ENCODE measurements around the gene A2ML1.
"Not testable (repeated sequence)": the region's sequence is repeated elsewhere in the genome, so short reads cannot be mapped to it uniquely, and the experiment has no call there.

The A2ML1 gene

DNA sequence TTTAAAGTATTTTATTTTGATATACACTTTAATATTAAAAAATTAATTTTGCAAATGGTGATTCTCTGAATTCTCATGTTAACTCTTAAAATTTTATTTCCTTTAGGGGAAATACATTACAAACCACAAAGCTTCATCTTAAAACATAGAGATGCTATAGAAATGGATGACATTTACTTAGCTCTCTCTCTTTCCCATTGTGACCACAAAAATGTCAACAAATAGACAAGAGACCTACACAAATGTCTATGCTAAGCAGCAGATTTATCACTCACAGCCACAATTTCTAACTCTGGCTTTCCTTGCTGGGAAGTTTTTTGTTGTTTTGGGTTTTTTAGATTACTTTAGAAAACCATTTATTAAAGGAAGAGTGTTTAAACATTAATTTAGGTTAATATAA, 72.0 kb downstream of the A2ML1 start:
- H3K4me3 ChIP-seq (ENCODE audit: low read length), result no peak overlapping the region
- no peaks in the 10 kb centered on the region for H3K27me3 ChIP-seq (ENCODE audit: control insufficient read depth, insufficient read depth, low read length)

DNA sequence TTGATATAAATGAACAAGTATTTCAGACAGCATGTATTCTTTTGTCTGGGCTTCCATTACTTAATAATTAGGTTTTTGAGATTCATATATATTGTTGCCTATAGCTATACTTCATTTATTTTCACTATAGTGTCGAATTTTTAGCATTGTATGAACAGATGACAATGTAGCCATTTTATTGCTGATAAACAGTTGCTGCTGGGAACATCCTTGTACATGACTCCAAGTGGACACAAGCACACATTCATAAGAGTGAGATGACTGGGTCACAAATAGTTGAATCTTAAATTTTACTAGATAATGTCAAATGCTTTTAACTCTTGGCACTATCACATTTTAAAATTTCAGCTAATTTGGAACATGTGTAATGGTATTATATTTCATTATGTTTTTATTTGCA, 72.6 kb downstream of the A2ML1 start:
- H3K27me3 ChIP-seq (ENCODE audit: control insufficient read depth, insufficient read depth, low read length), result no peaks in the 10 kb centered on the region
- no peaks in the 10 kb centered on the region for H3K9me3 ChIP-seq (ENCODE audit: control insufficient read depth, low read depth, low read length)
- H3K9ac ChIP-seq (ENCODE audit: low read length), result no peak overlapping the region
- no peak overlapping the region for H3K27ac ChIP-seq (ENCODE audit: low read length)
- no peak overlapping the region for H3K4me3 ChIP-seq (ENCODE audit: low read length)
- peaks cover 5% of the 10 kb centered on the region for H3K4me1 ChIP-seq (ENCODE audit: control insufficient read depth, low read depth, low read length)
- H3K36me3 ChIP-seq (ENCODE audit: control insufficient read depth, low read depth, low read length), result no peaks in the 10 kb centered on the region

More for the DNA sequence above, 72.0 kb downstream of the A2ML1 start:
- H3K27ac ChIP-seq (ENCODE audit: low read length), result no peak overlapping the region
- peaks cover 5% of the 10 kb centered on the region for H3K4me1 ChIP-seq (ENCODE audit: control insufficient read depth, low read depth, low read length)
- no peaks in the 10 kb centered on the region for H3K9me3 ChIP-seq (ENCODE audit: control insufficient read depth, low read depth, low read length)
- no peaks in the 10 kb centered on the region for H3K36me3 ChIP-seq (ENCODE audit: control insufficient read depth, low read depth, low read length)
- no peak overlapping the region for H3K9ac ChIP-seq (ENCODE audit: low read length)

DNA sequence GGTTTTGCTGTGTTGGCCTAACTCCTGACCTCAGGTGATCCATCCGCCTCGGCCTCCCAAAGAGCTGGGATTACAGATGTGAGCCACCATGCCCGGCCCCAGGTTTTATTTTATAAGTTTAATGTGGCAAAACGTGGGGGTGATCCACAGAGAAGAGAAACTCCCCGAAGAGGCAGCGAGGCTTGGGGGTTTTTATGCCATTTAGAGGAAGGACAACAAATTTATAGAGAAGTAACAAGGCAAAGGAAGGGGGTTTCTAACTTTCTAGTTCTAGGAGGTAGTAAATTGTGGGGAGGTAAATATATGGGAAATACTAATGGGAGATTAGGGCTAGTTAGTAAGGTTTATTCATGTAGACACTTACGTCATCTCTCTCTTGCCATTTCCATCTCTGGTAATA, 74.7 kb downstream of the A2ML1 start:
- H3K36me3 ChIP-seq (ENCODE audit: control insufficient read depth, low read depth, low read length), result no peaks in the 10 kb centered on the region
- no peak overlapping the region for H3K27ac ChIP-seq (ENCODE audit: low read length)
- no peaks in the 10 kb centered on the region for H3K9me3 ChIP-seq (ENCODE audit: control insufficient read depth, low read depth, low read length)
- H3K4me3 ChIP-seq (ENCODE audit: low read length), result no peak overlapping the region
- no peaks in the 10 kb centered on the region for H3K27me3 ChIP-seq (ENCODE audit: control insufficient read depth, insufficient read depth, low read length)
- H3K4me1 ChIP-seq (ENCODE audit: control insufficient read depth, low read depth, low read length), result no peaks in the 10 kb centered on the region
- no peak overlapping the region for H3K9ac ChIP-seq (ENCODE audit: low read length)

DNA sequence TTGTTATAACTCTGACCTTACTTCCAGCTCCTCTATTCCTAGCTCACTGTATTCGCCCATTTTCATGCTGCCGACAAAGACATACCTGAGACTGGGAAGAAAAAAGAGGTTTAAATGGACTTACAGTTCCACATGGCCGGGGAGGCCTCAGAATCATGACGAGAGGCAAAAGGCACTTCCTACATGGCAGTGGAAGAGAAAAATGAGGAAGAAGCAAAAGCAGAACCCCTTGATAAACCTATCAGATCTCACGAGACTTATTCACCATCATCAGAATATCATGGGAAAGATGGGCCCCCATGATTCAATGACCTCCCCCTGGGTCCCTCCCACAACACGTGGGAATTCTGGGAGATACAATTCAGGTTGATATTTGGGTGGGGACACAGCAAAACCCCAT, 77.4 kb downstream of the A2ML1 start:
- Histone ChIP-seq H3K4me1 (ENCODE audit: control insufficient read depth, low read depth, low read length) (peaks cover 4% of the 10 kb centered on the region), H3K36me3 (ENCODE audit: control insufficient read depth, low read depth, low read length) (no peaks in the 10 kb centered on the region), H3K9ac (ENCODE audit: low read length) (no peak overlapping the region), H3K27me3 (ENCODE audit: control insufficient read depth, insufficient read depth, low read length) (no peaks in the 10 kb centered on the region), H3K27ac (ENCODE audit: low read length) (no peak overlapping the region), H3K9me3 (ENCODE audit: control insufficient read depth, low read depth, low read length) (no peaks in the 10 kb centered on the region), H3K4me3 (ENCODE audit: low read length) (no peak overlapping the region)

DNA sequence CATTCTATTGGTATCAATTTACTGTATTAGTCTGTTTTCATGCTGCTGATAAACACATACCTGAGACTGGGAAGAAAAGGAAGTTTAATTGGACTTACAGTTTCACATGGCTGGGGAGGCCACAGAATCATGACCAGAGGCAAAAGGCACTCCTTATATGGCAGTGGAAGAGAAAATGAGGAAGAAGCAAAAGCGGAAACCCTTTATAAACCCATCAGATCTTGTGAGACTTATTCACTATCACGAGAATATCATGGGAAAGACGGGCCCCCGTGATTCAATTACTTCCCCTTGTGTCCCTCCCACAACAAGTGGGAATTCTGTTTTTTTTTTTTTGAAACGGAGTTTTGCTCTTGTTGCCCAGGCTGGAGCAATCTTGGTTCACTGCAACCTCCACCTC, 80.3 kb downstream of the A2ML1 start:
- not testable (repeated sequence) for H3K27ac ChIP-seq (ENCODE audit: low read length); H3K9ac ChIP-seq (ENCODE audit: low read length); H3K9me3 ChIP-seq (ENCODE audit: control insufficient read depth, low read depth, low read length); H3K27me3 ChIP-seq (ENCODE audit: control insufficient read depth, insufficient read depth, low read length); H3K4me3 ChIP-seq (ENCODE audit: low read length); H3K36me3 ChIP-seq (ENCODE audit: control insufficient read depth, low read depth, low read length)
- H3K4me1 ChIP-seq (ENCODE audit: control insufficient read depth, low read depth, low read length), result peaks cover 31% of the 10 kb centered on the region

DNA sequence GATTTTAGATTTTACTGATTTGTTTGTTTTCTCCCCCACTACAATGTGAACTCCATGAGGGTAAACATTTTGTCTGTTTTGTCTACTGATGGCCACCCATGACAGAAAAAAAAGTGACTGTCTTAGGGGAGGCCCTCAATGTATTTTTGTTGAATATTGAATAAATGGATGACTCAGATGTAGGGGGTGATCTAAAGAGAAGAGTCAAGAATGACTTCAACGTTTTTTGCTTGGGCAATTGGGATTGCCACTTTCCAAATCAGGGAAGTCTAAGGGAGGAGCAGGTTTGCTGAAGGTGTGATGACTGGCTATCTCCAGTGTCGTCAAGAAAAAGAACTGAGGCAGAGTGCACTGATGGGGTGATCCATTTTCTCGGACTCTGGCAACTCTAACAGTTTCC, 81.2 kb downstream of the A2ML1 start:
- Histone ChIP-seq H3K4me1 (ENCODE audit: control insufficient read depth, low read depth, low read length) (peaks cover 32% of the 10 kb centered on the region), H3K36me3 (ENCODE audit: control insufficient read depth, low read depth, low read length) (no peaks in the 10 kb centered on the region), H3K27ac (ENCODE audit: low read length) (no peak overlapping the region), H3K9ac (ENCODE audit: low read length) (no peak overlapping the region), H3K9me3 (ENCODE audit: control insufficient read depth, low read depth, low read length) (no peaks in the 10 kb centered on the region), H3K27me3 (ENCODE audit: control insufficient read depth, insufficient read depth, low read length) (no peaks in the 10 kb centered on the region), H3K4me3 (ENCODE audit: low read length) (no peak overlapping the region)

DNA sequence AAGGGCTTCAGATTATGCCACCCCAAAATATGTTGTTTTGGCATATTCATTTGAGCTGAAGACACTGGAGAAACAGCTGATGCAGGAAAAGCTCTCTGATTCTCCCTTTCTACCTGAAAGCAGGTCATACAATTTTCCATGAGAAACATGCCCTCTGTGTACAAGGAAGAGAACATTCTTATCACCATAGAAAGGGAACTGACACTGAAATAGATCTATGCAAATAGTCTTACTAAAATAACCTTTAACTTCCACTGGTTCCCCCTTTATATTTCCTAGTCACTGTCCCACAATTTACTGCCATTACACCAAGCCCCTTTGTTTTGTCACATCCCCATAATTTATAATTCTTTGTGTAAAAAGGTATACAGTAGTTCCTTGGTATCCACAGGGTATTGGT, 82.2 kb downstream of the A2ML1 start:
- no peak overlapping the region for H3K27ac ChIP-seq (ENCODE audit: low read length)
- H3K9ac ChIP-seq (ENCODE audit: low read length), result no peak overlapping the region

DNA sequence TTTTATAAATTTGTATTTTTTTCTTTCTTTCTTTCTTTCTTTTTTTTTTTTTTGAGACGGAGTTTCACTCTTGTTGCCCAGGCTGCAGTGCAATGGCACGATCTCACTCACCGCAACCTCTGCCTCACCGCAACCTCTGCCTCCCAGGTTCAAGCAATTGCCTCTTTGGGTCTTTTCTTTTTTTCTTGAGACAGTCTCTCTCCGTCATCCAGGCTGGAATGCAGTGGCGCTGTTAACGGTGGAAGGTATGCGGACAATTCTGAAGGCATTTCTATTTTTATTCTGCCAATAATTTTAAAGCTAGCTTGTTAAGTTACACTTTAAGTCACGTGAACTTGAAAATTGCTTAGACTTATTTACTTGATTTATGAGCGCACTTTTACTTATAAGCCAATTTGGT, 83.1 kb downstream of the A2ML1 start:
- H3K4me3 ChIP-seq (ENCODE audit: low read length), result peak overlapping the region; percentile 24
- peak overlapping the region; percentile 4 for H3K9ac ChIP-seq (ENCODE audit: low read length)

More for the DNA sequence above, 82.2 kb downstream of the A2ML1 start:
- H3K4me3 ChIP-seq (ENCODE audit: low read length), result no peak overlapping the region
- H3K27me3 ChIP-seq (ENCODE audit: control insufficient read depth, insufficient read depth, low read length), result no peaks in the 10 kb centered on the region
- no peaks in the 10 kb centered on the region for H3K36me3 ChIP-seq (ENCODE audit: control insufficient read depth, low read depth, low read length)
- H3K4me1 ChIP-seq (ENCODE audit: control insufficient read depth, low read depth, low read length), result peaks cover 33% of the 10 kb centered on the region
- no peaks in the 10 kb centered on the region for H3K9me3 ChIP-seq (ENCODE audit: control insufficient read depth, low read depth, low read length)

DNA sequence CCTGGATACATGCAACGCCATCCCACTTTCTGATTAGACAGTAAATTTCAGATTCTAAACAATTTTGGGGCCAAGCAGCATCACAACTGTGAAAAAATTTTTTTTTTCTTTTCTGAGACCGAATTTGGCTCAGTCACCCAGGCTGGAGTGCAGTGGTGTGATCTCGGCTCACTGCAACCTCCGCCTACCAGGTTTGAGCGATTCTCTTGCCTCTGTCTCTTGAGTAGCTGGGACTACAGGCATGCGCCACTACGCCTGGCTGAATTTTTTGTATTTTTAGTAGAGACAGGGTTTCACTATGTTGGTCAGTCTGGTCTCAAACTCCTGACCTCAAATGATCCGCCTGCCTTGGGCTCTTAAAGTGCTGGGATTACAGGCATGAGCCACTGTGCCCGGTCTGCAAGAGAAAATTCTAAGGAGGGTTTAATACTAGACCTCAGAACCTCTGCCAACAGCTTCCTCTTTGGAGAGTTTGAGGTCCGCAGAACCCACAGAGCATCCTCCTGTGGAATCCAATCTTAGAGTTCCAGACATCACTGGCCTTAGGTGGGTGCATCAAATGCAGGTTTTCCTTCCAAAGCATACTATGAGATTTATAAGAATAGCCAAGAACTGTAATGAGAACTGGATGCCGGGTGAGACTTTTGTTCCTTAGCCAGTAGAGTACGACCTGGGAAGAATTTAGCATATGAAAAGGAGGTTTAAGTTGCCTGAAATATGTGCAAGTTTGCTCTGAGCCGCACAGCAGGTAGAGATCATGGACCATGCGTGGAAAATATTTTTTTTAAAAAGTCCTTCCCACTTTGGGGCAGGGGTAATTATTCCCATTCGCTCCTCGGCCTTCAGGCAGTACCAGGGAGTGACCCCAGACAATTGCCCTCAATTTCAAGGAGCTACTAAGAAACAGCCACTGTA, 84.1 kb downstream of the A2ML1 start:
- Histone ChIP-seq H3K4me1 (ENCODE audit: control insufficient read depth, low read depth, low read length) (peaks cover 51% of the 10 kb centered on the region), H3K4me3 (ENCODE audit: low read length) (peak overlapping the region; percentile 24), H3K9me3 (ENCODE audit: control insufficient read depth, low read depth, low read length) (no peaks in the 10 kb centered on the region), H3K36me3 (ENCODE audit: control insufficient read depth, low read depth, low read length) (no peaks in the 10 kb centered on the region), H3K27ac (ENCODE audit: low read length) (peak overlapping the region; percentile 77), H3K9ac (ENCODE audit: low read length) (peak overlapping the region; percentile 32), H3K27me3 (ENCODE audit: control insufficient read depth, insufficient read depth, low read length) (no peaks in the 10 kb centered on the region)

More for the DNA sequence above, 83.1 kb downstream of the A2ML1 start:
- Histone ChIP-seq H3K27ac (ENCODE audit: low read length) (peak overlapping the region; percentile 77), H3K27me3 (ENCODE audit: control insufficient read depth, insufficient read depth, low read length) (no peaks in the 10 kb centered on the region), H3K9me3 (ENCODE audit: control insufficient read depth, low read depth, low read length) (no peaks in the 10 kb centered on the region), H3K4me1 (ENCODE audit: control insufficient read depth, low read depth, low read length) (peaks cover 42% of the 10 kb centered on the region), H3K36me3 (ENCODE audit: control insufficient read depth, low read depth, low read length) (no peaks in the 10 kb centered on the region)

DNA sequence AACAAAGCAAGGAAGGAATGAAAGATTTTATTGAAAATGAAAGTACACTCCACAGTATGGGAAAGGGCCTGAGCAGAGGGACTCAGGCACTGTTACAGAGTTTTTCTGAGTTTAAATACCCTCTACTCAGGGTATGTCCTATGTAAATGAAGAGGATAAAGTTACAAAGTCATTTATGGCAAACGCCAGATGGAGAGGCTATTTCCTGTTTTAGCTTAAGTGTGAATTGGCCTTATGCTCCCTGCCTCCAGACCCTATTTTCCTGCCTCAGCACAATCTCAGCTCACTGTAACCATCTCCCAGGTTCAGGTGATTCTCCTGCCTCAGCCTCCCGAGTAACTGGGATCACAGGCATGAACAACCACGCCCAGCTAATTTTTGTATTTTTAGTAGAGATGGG, 85.1 kb downstream of the A2ML1 start:
- Histone ChIP-seq H3K36me3 (ENCODE audit: control insufficient read depth, low read depth, low read length) (no peaks in the 10 kb centered on the region), H3K9ac (ENCODE audit: low read length) (peak overlapping the region; percentile 32), H3K4me1 (ENCODE audit: control insufficient read depth, low read depth, low read length) (peaks cover 60% of the 10 kb centered on the region), H3K27ac (ENCODE audit: low read length) (peak overlapping the region; percentile 77), H3K4me3 (ENCODE audit: low read length) (peak overlapping the region; percentile 6), H3K9me3 (ENCODE audit: control insufficient read depth, low read depth, low read length) (no peaks in the 10 kb centered on the region), H3K27me3 (ENCODE audit: control insufficient read depth, insufficient read depth, low read length) (no peaks in the 10 kb centered on the region)

DNA sequence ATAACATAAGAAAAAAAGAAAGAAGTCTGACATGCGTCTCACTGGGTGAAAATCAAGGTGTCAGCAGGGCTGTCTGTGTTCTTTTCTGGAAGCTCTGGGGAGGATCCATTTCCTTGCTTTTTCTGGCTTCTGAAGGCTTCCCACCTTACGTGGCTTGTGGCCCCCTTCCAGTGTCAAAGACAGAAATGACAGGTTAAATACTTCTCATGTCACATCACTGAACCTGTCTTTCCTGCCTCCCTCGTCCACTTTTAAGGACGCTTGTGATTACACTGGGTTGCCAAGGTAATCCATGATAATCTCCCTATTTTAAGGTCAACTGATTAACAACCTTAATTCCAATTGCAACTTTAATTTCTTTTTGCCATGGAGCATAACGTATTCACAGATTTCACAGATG, 87.3 kb downstream of the A2ML1 start:
- Histone ChIP-seq H3K9me3 (ENCODE audit: control insufficient read depth, low read depth, low read length) (no peaks in the 10 kb centered on the region), H3K9ac (ENCODE audit: low read length) (peak overlapping the region; percentile 26), H3K27ac (ENCODE audit: low read length) (peak overlapping the region; percentile 98), H3K4me1 (ENCODE audit: control insufficient read depth, low read depth, low read length) (peaks cover 67% of the 10 kb centered on the region), H3K36me3 (ENCODE audit: control insufficient read depth, low read depth, low read length) (no peaks in the 10 kb centered on the region), H3K4me3 (ENCODE audit: low read length) (no peak overlapping the region), H3K27me3 (ENCODE audit: control insufficient read depth, insufficient read depth, low read length) (no peaks in the 10 kb centered on the region)

All from iPS-18a (cell line).